Bone marrow (tissue), 2 donors: Measurements from ENCODE around the gene NHP2.

ENCODE experiments used
- DNase-seq, 2 donors: peaks; one replicate each; lab custom pipeline; 2025; lab: John Stamatoyannopoulos, UW

The NHP2 gene

GRCh38 chr5:178114325-178115135 lies 39.2 kb downstream of the NHP2 start:
- no peak for DNase-seq

- no peak for DNase-seq
Measured at GRCh38 chr5:178113841-178114324, 39.8 kb downstream of the NHP2 start.

GRCh38 chr5:178113141-178113787 lies 40.4 kb downstream of the NHP2 start, which contains the start of gene N4BP3:
N4BP3 (plus strand) TSS chr5:178113532; CDS start chr5:178119584, 6,052 bp downstream.
- DNase-seq = peak in 1 of 2 donors; percentile 26

GRCh38 chr5:178112545-178112944 lies 41.1 kb downstream of the NHP2 start:
- no peak for DNase-seq

- DNase-seq = no peak
Measured at GRCh38 chr5:178111925-178112324, 41.8 kb downstream of the NHP2 start.

- no peak for DNase-seq
Measured at GRCh38 chr5:178110511-178110910, 43.2 kb downstream of the NHP2 start.

GRCh38 chr5:178108966-178109365 lies 44.7 kb downstream of the NHP2 start:
- no peak for DNase-seq

- no peak for DNase-seq
Measured at GRCh38 chr5:178108446-178108845, 45.2 kb downstream of the NHP2 start.

GRCh38 chr5:178107756-178108310 lies 45.9 kb downstream of the NHP2 start:
- no peak for DNase-seq

GRCh38 chr5:178106556-178107239 lies 47.0 kb downstream of the NHP2 start:
- no peak for DNase-seq

GRCh38 chr5:178106086-178106485 lies 47.6 kb downstream of the NHP2 start:
- DNase-seq = no peak

GRCh38 chr5:178104492-178104891 lies 49.2 kb downstream of the NHP2 start:
- no peak for DNase-seq

GRCh38 chr5:178103612-178104011 lies 50.1 kb downstream of the NHP2 start:
- no peak for DNase-seq
